ENCODE measurements around the gene NCBP3.

DNA sequence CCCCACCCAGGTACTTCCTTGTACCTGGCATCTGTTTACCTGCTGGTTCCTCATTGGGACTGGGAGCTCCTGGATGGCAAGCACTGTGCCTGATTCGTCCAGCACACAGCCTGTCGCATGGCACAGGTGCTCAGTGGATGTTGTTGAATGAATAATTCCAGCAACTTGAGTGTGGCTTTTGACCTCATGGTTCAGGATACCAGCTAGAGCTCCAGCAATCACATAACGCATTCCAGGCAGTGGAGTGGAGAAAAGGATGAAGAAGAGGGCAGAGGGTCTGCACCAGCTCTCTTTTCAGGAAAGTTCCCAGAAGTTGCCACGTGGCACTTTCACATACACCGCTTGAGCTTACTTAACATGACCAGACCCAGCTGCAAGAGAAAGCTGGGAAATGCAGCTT lies 48.1 kb upstream of the NCBP3 start:
- TF ChIP-seq, protein P1, sequence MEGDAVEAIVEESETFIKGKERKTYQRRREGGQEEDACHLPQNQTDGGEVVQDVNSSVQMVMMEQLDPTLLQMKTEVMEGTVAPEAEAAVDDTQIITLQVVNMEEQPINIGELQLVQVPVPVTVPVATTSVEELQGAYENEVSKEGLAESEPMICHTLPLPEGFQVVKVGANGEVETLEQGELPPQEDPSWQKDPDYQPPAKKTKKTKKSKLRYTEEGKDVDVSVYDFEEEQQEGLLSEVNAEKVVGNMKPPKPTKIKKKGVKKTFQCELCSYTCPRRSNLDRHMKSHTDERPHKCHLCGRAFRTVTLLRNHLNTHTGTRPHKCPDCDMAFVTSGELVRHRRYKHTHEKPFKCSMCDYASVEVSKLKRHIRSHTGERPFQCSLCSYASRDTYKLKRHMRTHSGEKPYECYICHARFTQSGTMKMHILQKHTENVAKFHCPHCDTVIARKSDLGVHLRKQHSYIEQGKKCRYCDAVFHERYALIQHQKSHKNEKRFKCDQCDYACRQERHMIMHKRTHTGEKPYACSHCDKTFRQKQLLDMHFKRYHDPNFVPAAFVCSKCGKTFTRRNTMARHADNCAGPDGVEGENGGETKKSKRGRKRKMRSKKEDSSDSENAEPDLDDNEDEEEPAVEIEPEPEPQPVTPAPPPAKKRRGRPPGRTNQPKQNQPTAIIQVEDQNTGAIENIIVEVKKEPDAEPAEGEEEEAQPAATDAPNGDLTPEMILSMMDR (IDR thresholded peaks at IDR 0.05; ENCODE audit: low read depth, low read length, missing input control), result no peak
- TF ChIP-seq NR2F2 (IDR thresholded peaks at IDR 0.05), result no peak
- TF ChIP-seq GABPA (IDR thresholded peaks at IDR 0.05 in 1 of 2, conservative IDR thresholded peaks at IDR 0.05 in 1 of 2), result no peak
- no peak for TF ChIP-seq TAF1 (conservative IDR thresholded peaks at IDR 0.05)
- TF ChIP-seq, protein P2, sequence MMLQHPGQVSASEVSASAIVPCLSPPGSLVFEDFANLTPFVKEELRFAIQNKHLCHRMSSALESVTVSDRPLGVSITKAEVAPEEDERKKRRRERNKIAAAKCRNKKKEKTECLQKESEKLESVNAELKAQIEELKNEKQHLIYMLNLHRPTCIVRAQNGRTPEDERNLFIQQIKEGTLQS (IDR thresholded peaks at IDR 0.05), result no peak
- TF ChIP-seq RAD21 (IDR thresholded peaks at IDR 0.05), result no peak
- no peak for TF ChIP-seq YY1 (IDR thresholded peaks at IDR 0.05)
- no peak for TF ChIP-seq RXRA (IDR thresholded peaks at IDR 0.05)
- no peak for TF ChIP-seq JUND (IDR thresholded peaks at IDR 0.05)
- no peak for TF ChIP-seq SP1 (IDR thresholded peaks at IDR 0.05)
- TF ChIP-seq, protein P3, sequence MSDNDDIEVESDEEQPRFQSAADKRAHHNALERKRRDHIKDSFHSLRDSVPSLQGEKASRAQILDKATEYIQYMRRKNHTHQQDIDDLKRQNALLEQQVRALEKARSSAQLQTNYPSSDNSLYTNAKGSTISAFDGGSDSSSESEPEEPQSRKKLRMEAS (IDR thresholded peaks at IDR 0.05), result no peak
- TF ChIP-seq, protein P4, sequence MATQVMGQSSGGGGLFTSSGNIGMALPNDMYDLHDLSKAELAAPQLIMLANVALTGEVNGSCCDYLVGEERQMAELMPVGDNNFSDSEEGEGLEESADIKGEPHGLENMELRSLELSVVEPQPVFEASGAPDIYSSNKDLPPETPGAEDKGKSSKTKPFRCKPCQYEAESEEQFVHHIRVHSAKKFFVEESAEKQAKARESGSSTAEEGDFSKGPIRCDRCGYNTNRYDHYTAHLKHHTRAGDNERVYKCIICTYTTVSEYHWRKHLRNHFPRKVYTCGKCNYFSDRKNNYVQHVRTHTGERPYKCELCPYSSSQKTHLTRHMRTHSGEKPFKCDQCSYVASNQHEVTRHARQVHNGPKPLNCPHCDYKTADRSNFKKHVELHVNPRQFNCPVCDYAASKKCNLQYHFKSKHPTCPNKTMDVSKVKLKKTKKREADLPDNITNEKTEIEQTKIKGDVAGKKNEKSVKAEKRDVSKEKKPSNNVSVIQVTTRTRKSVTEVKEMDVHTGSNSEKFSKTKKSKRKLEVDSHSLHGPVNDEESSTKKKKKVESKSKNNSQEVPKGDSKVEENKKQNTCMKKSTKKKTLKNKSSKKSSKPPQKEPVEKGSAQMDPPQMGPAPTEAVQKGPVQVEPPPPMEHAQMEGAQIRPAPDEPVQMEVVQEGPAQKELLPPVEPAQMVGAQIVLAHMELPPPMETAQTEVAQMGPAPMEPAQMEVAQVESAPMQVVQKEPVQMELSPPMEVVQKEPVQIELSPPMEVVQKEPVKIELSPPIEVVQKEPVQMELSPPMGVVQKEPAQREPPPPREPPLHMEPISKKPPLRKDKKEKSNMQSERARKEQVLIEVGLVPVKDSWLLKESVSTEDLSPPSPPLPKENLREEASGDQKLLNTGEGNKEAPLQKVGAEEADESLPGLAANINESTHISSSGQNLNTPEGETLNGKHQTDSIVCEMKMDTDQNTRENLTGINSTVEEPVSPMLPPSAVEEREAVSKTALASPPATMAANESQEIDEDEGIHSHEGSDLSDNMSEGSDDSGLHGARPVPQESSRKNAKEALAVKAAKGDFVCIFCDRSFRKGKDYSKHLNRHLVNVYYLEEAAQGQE (IDR thresholded peaks at IDR 0.05), result no peak
- no peak for TF ChIP-seq FOXA1 (IDR thresholded peaks at IDR 0.05)
- TF ChIP-seq HNF4A (conservative IDR thresholded peaks at IDR 0.05), result no peak
